HG02973 (cell line): ENCODE results near the gene OSBPL2.

Experiments
- ATAC-seq: cut with Tn5 transposase; IDR thresholded peaks from one replicate; pipeline ENCODE4 v1.9.1; 2021; ENCODE audit warnings: moderate library complexity; ENCODE audit not compliant: unreplicated experiment

The OSBPL2 gene

GRCh38 chr20:62205618-62206387 is 32.5 kb upstream of the OSBPL2 start:
- no peak for ATAC-seq

- ATAC-seq = no peak
Measured at GRCh38 chr20:62206388-62206775, 31.9 kb upstream of the OSBPL2 start.

GRCh38 chr20:62208061-62208794 is 30.1 kb upstream of the OSBPL2 start:
- ATAC-seq = no peak

- no peak for ATAC-seq
Measured at GRCh38 chr20:62208795-62209755, 29.2 kb upstream of the OSBPL2 start.

GRCh38 chr20:62209850-62210495 is 28.3 kb upstream of the OSBPL2 start:
- ATAC-seq = no peak

- ATAC-seq = no peak
Measured at GRCh38 chr20:62210496-62210855, 27.8 kb upstream of the OSBPL2 start.

GRCh38 chr20:62211216-62211615 is 27.1 kb upstream of the OSBPL2 start:
- ATAC-seq = no peak

- ATAC-seq = no peak
Measured at GRCh38 chr20:62211769-62212288, 26.5 kb upstream of the OSBPL2 start.

GRCh38 chr20:62212299-62212698 is 26.0 kb upstream of the OSBPL2 start:
- no peak for ATAC-seq

GRCh38 chr20:62214067-62214466 is 24.3 kb upstream of the OSBPL2 start:
- ATAC-seq = no peak

GRCh38 chr20:62215020-62215990 is 23.0 kb upstream of the OSBPL2 start:
- ATAC-seq = no peak

- ATAC-seq = no peak
Measured at GRCh38 chr20:62215991-62216635, 22.2 kb upstream of the OSBPL2 start.

GRCh38 chr20:62216636-62217566 is 21.4 kb upstream of the OSBPL2 start:
- no peak for ATAC-seq

- ATAC-seq = no peak
Measured at GRCh38 chr20:62217913-62218773, 20.2 kb upstream of the OSBPL2 start.

GRCh38 chr20:62219101-62219991 is 19.0 kb upstream of the OSBPL2 start:
- no peak for ATAC-seq
